Endothelial cell of umbilical vein (primary cell): Measurements from ENCODE around the gene SMR3A. TPM values are rescaled to one million over a fixed set of nuclear protein-coding genes. Genes with fewer than 3 reads are reported as not detected.

ENCODE experiments used
- BruUV-seq: library from RNA; stranded (reverse); fragments of 400-500 nt; replicated peaks from 2 replicates; lab custom pipeline; 2021; lab: Mats Ljungman, UMichigan
- CTCF ChIA-PET: fragments of 300-600, 350-600 bp; sonication (Branson Sonifier 250); formaldehyde crosslinking; loops from one replicate; lab custom pipeline; 2021; ENCODE audit warnings: antibody characterized with exemption, inconsistent platforms; lab: Charles Lee
- POLR2A ChIA-PET: fragments of 300-600, 350-600 bp; sonication (Branson Sonifier 250); formaldehyde crosslinking; loops from one replicate; lab custom pipeline; 2021; ENCODE audit warnings: antibody characterized with exemption, inconsistent platforms; lab: Charles Lee
- DNase-seq: peaks from one replicate; pipeline ENCODE4 v3.0.0-alpha.2; 2011; ENCODE audit warnings: low read depth, low spot score
- FAIRE-seq: peaks from 2 replicates; lab custom pipeline; 2011; peaks lifted over from hg19 to GRCh38; lab: Jason Lieb, UNC
- H2AFZ ChIP-seq: 2 replicates; pipeline ENCODE4 v1.6.0; 2012; ENCODE audit warnings: low read depth, low read length, control low read depth, inconsistent platforms
- H3K27ac ChIP-seq: 2 replicates; pipeline ENCODE4 v1.5.1; 2011; ENCODE audit warnings: low read depth, mild to moderate bottlenecking, control low read depth, low read length, moderate library complexity; ENCODE audit not compliant: insufficient read depth
- H3K27me3 ChIP-seq, 2 experiments: 2 replicates each; pipeline versions ENCODE4 v1.6.0 to v1.6.1; 2011; ENCODE audit warnings: low read length in 2 of 2, mixed read lengths in 1 of 2; ENCODE audit not compliant: control insufficient read depth in 2 of 2, insufficient read depth in 2 of 2
- H3K36me3 ChIP-seq, 2 experiments: 2 replicates in 1 of 2; 3 replicates in 1 of 2; pipeline ENCODE4 v1.5.1; 2011; ENCODE audit warnings: low read length in 2 of 2, mild to moderate bottlenecking in 1 of 2, moderate library complexity in 1 of 2; ENCODE audit not compliant: control insufficient read depth in 2 of 2, insufficient read depth in 2 of 2; ENCODE audit errors: extremely low read depth in 1 of 2
- H3K4me1 ChIP-seq: 3 replicates; pipeline ENCODE4 v1.5.1; 2011; ENCODE audit warnings: mild to moderate bottlenecking, low read length; ENCODE audit not compliant: control insufficient read depth, insufficient read depth; ENCODE audit errors: extremely low read depth
- H3K4me2 ChIP-seq: 2 replicates; pipeline ENCODE4 v1.6.1; 2011; ENCODE audit warnings: low read length, control low read depth, mixed read lengths; ENCODE audit not compliant: insufficient read depth
- H3K4me3 ChIP-seq, 3 experiments: fragments of 200-600 bp in 1 of 3; sonication (generic), shearing (Covaris generic) in 1 of 3; replicated peaks in 1 of 3; 2 replicates each; pipeline ENCODE4 v1.5.1; 2011 to 2016; ENCODE audit warnings: control low read depth in 3 of 3, low read length in 3 of 3, mild to moderate bottlenecking in 2 of 3, inconsistent platforms in 1 of 3, low read depth in 1 of 3, moderate library complexity in 1 of 3; ENCODE audit not compliant: insufficient read depth in 1 of 3
- H3K79me2 ChIP-seq: 2 replicates; pipeline ENCODE4 v1.6.0; 2012; ENCODE audit warnings: low read length, inconsistent platforms; ENCODE audit not compliant: control insufficient read depth, insufficient read depth
- H3K9ac ChIP-seq: replicated peaks from 2 replicates; pipeline ENCODE3; 2011; ENCODE audit warnings: low read length, control low read depth; ENCODE audit not compliant: insufficient read depth; ENCODE audit errors: extremely low read depth
- H3K9me1 ChIP-seq: replicated peaks from 3 replicates; pipeline ENCODE4 v1.6.0; 2011; ENCODE audit warnings: mild to moderate bottlenecking, low read length; ENCODE audit not compliant: control insufficient read depth, insufficient read depth; ENCODE audit errors: extremely low read depth
- H3K9me3 ChIP-seq: replicated peaks from 2 replicates; pipeline ENCODE4 v1.5.1; 2012; ENCODE audit warnings: low read length, inconsistent platforms; ENCODE audit not compliant: control insufficient read depth, insufficient read depth
- H4K20me1 ChIP-seq: replicated peaks from 2 replicates; pipeline ENCODE3; 2011; ENCODE audit warnings: mild to moderate bottlenecking, low read length; ENCODE audit not compliant: control insufficient read depth, insufficient read depth; ENCODE audit errors: extremely low read depth
- EZH2 ChIP-seq: IDR thresholded peaks from 2 replicates; pipeline ENCODE4 v1.6.1; 2012; ENCODE audit warnings: borderline replicate concordance, low read depth, mild to moderate bottlenecking, moderate library complexity, low read length, inconsistent platforms; ENCODE audit not compliant: severe bottlenecking
- JUN ChIP-seq: IDR thresholded peaks from 2 replicates; pipeline ENCODE4 v1.6.1; 2011; ENCODE audit warnings: borderline replicate concordance, low read depth; ENCODE audit not compliant: insufficient read length, insufficient read depth
- MYC ChIP-seq: IDR thresholded peaks from one replicate; pipeline ENCODE4 v1.6.1; 2011; ENCODE audit warnings: mild to moderate bottlenecking, low read depth, low read length
- dilution Hi-C: fragments of 300-500 bp; cut with MboI; formaldehyde crosslinking; loops from one replicate; pipeline ENCODE4 v1.15.0; 2019; ENCODE audit warnings: low sequenced_read_pairs; ENCODE audit not compliant: extremely low pct_ligation_motif_present
- intact Hi-C: fragments of 100-400 bp; cut with micrococcal nuclease; formaldehyde crosslinking; loops from one replicate; pipeline ENCODE4 v1.10.0; 2022
- polyA plus RNA-seq, 4 experiments: library from polyadenylated mRNA; depleted of rRNA in 3 of 4; stranded (reverse) in 3 of 4; unstranded in 1 of 4; fragments of >200 nt; gene quantifications; 2 replicates each; pipeline versions ENCODE4 v1.2.1 to v1.2.3, GENCODE V29; 2011 to 2012; ENCODE audit warnings: missing spikeins in 1 of 4
- total RNA-seq: library from RNA; stranded (reverse); gene quantifications from 2 replicates; pipeline ENCODE4 v1.2.3, GENCODE V29; 2021

Gene SMR3A
- total and polyA plus RNA-seq, 2 donors (not counting 3 experiments of a cell fraction or from before 2014, with no cell fraction given) = not detected

- H3K4me2 ChIP-seq = no peak within 1 kb of the TSS
- intact Hi-C loops = no loop called here
- H3K4me3 ChIP-seq = no peak within 1 kb of the TSS
- DNase-seq = peak; percentile 12
- H3K27me3 ChIP-seq = no peaks in the 10 kb centered on the region
- H3K9me3 ChIP-seq = no peaks in the 10 kb centered on the region
- H3K79me2 ChIP-seq = no peaks in the 10 kb centered on the region
- H3K27ac ChIP-seq = no peak within 1 kb of the TSS
- no peaks in the 10 kb centered on the region for H3K9me1 ChIP-seq
- H2AFZ ChIP-seq = no peak within 1 kb of the TSS
- dilution Hi-C loops = no loop called here
- POLR2A ChIA-PET = no interaction called here
- no TSS peak for BruUV-seq
- no peak within 1 kb of the TSS for H3K9ac ChIP-seq
- no peaks in the 10 kb centered on the region for H4K20me1 ChIP-seq
- no peaks in the 10 kb centered on the region for H3K4me1 ChIP-seq
- FAIRE-seq = no peak
- CTCF ChIA-PET = no interaction called here
- H3K36me3 ChIP-seq = no peaks in the 10 kb centered on the region
- TF ChIP-seq EZH2 = no peak
- TF ChIP-seq MYC = no peak
Measured at GRCh38 chr4:70382691-70383181, 22.2 kb downstream of the SMR3A start, which contains the start of gene SMR3B. TSS of gene SMR3B (plus strand) at chr4:70383131. CDS start at chr4:70384511, 1,380 bp downstream.

- no peaks in the 10 kb centered on the region for H3K9me3 ChIP-seq
- no peaks in the 10 kb centered on the region for H3K4me1 ChIP-seq
- FAIRE-seq = no peak
- dilution Hi-C loops (no loop called here), intact Hi-C loops (no loop called here)
- no peak overlapping the region for H3K4me2 ChIP-seq
- no peaks in the 10 kb centered on the region for H3K9me1 ChIP-seq
- BruUV-seq = no TSS peak
- H2AFZ ChIP-seq = no peak overlapping the region
- DNase-seq = no peak
- H3K4me3 ChIP-seq = no peak overlapping the region
- H3K27ac ChIP-seq = no peak overlapping the region
- POLR2A ChIA-PET = no interaction called here
- H3K9ac ChIP-seq = no peak overlapping the region
- H3K27me3 ChIP-seq = no peaks in the 10 kb centered on the region
- CTCF ChIA-PET = no interaction called here
- H4K20me1 ChIP-seq = no peaks in the 10 kb centered on the region
- no peak for TF ChIP-seq JUN
- H3K36me3 ChIP-seq = no peaks in the 10 kb centered on the region
- H3K79me2 ChIP-seq = no peaks in the 10 kb centered on the region
Measured at GRCh38 chr4:70392057-70392776, 31.7 kb downstream of the SMR3A start.
